Right atrium auricular region (tissue), 2 donors: Measurements from ENCODE around the gene KRTAP12-2. TPM values are rescaled to one million over a fixed set of nuclear protein-coding genes. Genes with fewer than 3 reads are reported as not detected.
"Not testable (repeated sequence)": the region's sequence is repeated elsewhere in the genome, so short reads cannot be mapped to it uniquely, and the experiment has no call there.

Experiments
- DNase-seq: peaks from one replicate; pipeline ENCODE4 v3.0.0-alpha.2; 2019; ENCODE audit warnings: low spot score
- H3K27ac ChIP-seq, 2 donors: fragments of 200-600 bp; sonication (generic); 1 replicate in 1 of 2; 2 replicates in 1 of 2; pipeline ENCODE4 v1.5.1; 2016 to 2019
- H3K27me3 ChIP-seq, 2 donors: fragments of 200-600 bp; sonication (generic); one replicate each; pipeline versions ENCODE4 v1.5.1 to v1.6.0; 2017 to 2019
- H3K36me3 ChIP-seq: fragments of 200-600 bp; sonication (generic); one replicate; pipeline ENCODE4 v1.5.1; 2016
- H3K4me1 ChIP-seq, 2 donors: fragments of 200-600 bp; sonication (generic); one replicate each; pipeline versions ENCODE4 v1.5.1 to v1.6.0; 2017 to 2019
- H3K4me3 ChIP-seq, 2 donors: fragments of 200-600 bp; sonication (generic); 1 replicate in 1 of 2; 2 replicates in 1 of 2; pipeline ENCODE4 v1.5.1; 2017 to 2019; ENCODE audit warnings: mild to moderate bottlenecking in 1 of 2, moderate library complexity in 1 of 2
- H3K9me3 ChIP-seq, 2 donors: fragments of 200-600 bp; sonication (generic); one replicate each; pipeline ENCODE4 v1.5.1; 2019
- CTCF ChIP-seq, 2 donors: fragments of 200-600 bp; sonication (generic); IDR thresholded peaks; one replicate each; pipeline ENCODE4 v1.5.1; 2019; ENCODE audit warnings: antibody characterized with exemption in 2 of 2
- total RNA-seq, 2 donors: library from RNA; depleted of rRNA; stranded (reverse); fragments of >200 nt; gene quantifications; one replicate each; pipeline ENCODE4 v1.1.0, GENCODE V29; 2016

Gene KRTAP12-2
- total RNA-seq, 2 donors from 2014 or later: not detected

GRCh38 chr21:44639331-44639655 is 27.4 kb downstream of the KRTAP12-2 start:
- H3K4me3 ChIP-seq: no peak overlapping the region
- no peak overlapping the region for H3K27ac ChIP-seq
- H3K27me3 ChIP-seq: no peaks in the 10 kb centered on the region
- no peaks in the 10 kb centered on the region for H3K4me1 ChIP-seq
- peak; percentile 49 for DNase-seq
- H3K36me3 ChIP-seq: no peaks in the 10 kb centered on the region
- no peak for TF ChIP-seq CTCF (IDR thresholded peaks at IDR 0.05)
- H3K9me3 ChIP-seq: peaks cover 0 to 3% of the 10 kb centered on the region in 2 donors

GRCh38 chr21:44638506-44639330 is 28.0 kb downstream of the KRTAP12-2 start:
- DNase-seq: peak; percentile 42
- not testable (repeated sequence) for H3K36me3 ChIP-seq, H3K4me1 ChIP-seq, H3K27ac ChIP-seq, H3K27me3 ChIP-seq, H3K4me3 ChIP-seq, H3K9me3 ChIP-seq

GRCh38 chr21:44637851-44638348 is 28.8 kb downstream of the KRTAP12-2 start:
- not testable (repeated sequence) for H3K27ac ChIP-seq, H3K4me1 ChIP-seq, H3K4me3 ChIP-seq, DNase-seq, H3K9me3 ChIP-seq, H3K36me3 ChIP-seq, H3K27me3 ChIP-seq

GRCh38 chr21:44637018-44637850 is 29.5 kb downstream of the KRTAP12-2 start, which contains the start of gene KRTAP10-10:
Gene KRTAP10-10, plus strand, starts transcription at chr21:44637356. Its CDS starts 62 bp downstream, at chr21:44637418.
- H3K36me3 ChIP-seq: no peaks in the 10 kb centered on the region
- H3K4me1 ChIP-seq: no peaks in the 10 kb centered on the region
- no peak within 1 kb of the TSS for H3K27ac ChIP-seq
- H3K4me3 ChIP-seq: no peak within 1 kb of the TSS
- no peak for DNase-seq
- peaks cover 2 to 9% of the 10 kb centered on the region in 2 donors for H3K9me3 ChIP-seq
- H3K27me3 ChIP-seq: no peaks in the 10 kb centered on the region
- no peak for TF ChIP-seq CTCF (IDR thresholded peaks at IDR 0.05)

DNA sequence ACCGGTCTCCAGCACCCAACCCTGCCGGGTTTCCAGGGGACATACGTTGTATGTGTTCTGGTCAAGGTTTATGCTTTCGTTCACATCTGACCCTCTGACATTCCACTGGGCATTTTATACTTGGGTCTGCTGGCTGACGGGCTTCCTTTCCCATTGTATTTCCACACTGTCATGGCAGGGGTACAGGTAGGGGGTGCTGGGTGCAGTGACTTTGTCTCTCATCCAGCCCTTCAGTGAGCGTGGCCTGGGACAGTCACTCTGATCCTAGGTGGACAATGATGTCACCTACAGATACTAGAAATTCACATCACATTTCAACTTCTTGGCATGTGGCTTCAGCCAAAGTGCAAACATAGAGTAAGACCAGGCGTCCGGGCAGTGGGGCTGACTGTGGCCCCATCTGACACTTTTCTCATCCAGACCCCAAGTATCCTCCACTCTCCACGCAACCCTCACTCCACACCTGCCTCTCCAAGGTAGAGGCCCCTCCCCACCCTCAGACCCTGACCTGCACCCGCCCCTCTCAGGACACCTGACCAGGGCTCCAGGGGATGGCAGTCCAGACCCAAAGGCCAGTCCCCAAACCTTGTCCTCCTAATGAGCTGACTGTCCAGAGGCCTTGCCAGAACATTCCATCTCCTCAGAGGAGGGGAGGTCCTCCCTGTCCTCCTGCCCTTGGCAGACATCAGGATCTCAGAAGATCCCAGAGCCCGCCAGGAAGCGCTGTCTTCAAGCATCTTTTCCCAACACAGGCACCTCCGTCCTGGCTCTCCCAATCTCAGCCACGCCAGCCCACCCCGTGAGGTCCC is 30.3 kb downstream of the KRTAP12-2 start:
- peaks cover 3 to 17% of the 10 kb centered on the region in 2 donors for H3K9me3 ChIP-seq
- H3K36me3 ChIP-seq: no peaks in the 10 kb centered on the region
- no peaks in the 10 kb centered on the region for H3K27me3 ChIP-seq
- H3K4me3 ChIP-seq: no peak overlapping the region
- H3K27ac ChIP-seq: no peak overlapping the region
- DNase-seq: peak; percentile 52
- no peaks in the 10 kb centered on the region for H3K4me1 ChIP-seq
- TF ChIP-seq CTCF (IDR thresholded peaks at IDR 0.05): no peak

- H3K27me3 ChIP-seq: no peaks in the 10 kb centered on the region
- H3K36me3 ChIP-seq: no peaks in the 10 kb centered on the region
- H3K4me3 ChIP-seq: no peak overlapping the region
- no peak for TF ChIP-seq CTCF (IDR thresholded peaks at IDR 0.05)
- no peaks in the 10 kb centered on the region for H3K4me1 ChIP-seq
- H3K27ac ChIP-seq: no peak overlapping the region
- peaks cover 6 to 33% of the 10 kb centered on the region in 2 donors for H3K9me3 ChIP-seq
- no peak for DNase-seq
Measured at GRCh38 chr21:44632067-44632466, 34.7 kb downstream of the KRTAP12-2 start.
